ENCODE results near the gene SETD3. TPM values are rescaled to one million over a fixed set of nuclear protein-coding genes. Genes with fewer than 3 reads are reported as not detected.

The SETD3 gene
- total RNA-seq, 1 donor from 2014 or later = 49.1 TPM

GRCh38 chr14:99518441-99519346 lies 38.0 kb upstream of the SETD3 start:
- no peak overlapping the region for H3K27ac Mint-ChIP-seq (ENCODE audit: unreplicated experiment)
- H3K27me3 Mint-ChIP-seq (ENCODE audit: unreplicated experiment) = no peaks in the 10 kb centered on the region
- H3K4me1 Mint-ChIP-seq (ENCODE audit: unreplicated experiment) = peaks cover 20% of the 10 kb centered on the region
- peak; percentile 93 for DNase-seq (ENCODE audit: extremely low spot score, unreplicated experiment)
- H3K36me3 Mint-ChIP-seq (ENCODE audit: unreplicated experiment) = no peaks in the 10 kb centered on the region
- no peak overlapping the region for H3K4me3 Mint-ChIP-seq (ENCODE audit: unreplicated experiment)
- no peaks in the 10 kb centered on the region for H3K9me3 Mint-ChIP-seq (ENCODE audit: unreplicated experiment)
- TF ChIP-seq, protein P1, sequence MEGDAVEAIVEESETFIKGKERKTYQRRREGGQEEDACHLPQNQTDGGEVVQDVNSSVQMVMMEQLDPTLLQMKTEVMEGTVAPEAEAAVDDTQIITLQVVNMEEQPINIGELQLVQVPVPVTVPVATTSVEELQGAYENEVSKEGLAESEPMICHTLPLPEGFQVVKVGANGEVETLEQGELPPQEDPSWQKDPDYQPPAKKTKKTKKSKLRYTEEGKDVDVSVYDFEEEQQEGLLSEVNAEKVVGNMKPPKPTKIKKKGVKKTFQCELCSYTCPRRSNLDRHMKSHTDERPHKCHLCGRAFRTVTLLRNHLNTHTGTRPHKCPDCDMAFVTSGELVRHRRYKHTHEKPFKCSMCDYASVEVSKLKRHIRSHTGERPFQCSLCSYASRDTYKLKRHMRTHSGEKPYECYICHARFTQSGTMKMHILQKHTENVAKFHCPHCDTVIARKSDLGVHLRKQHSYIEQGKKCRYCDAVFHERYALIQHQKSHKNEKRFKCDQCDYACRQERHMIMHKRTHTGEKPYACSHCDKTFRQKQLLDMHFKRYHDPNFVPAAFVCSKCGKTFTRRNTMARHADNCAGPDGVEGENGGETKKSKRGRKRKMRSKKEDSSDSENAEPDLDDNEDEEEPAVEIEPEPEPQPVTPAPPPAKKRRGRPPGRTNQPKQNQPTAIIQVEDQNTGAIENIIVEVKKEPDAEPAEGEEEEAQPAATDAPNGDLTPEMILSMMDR (IDR thresholded peaks at IDR 0.05) = peak; percentile 99

DNA sequence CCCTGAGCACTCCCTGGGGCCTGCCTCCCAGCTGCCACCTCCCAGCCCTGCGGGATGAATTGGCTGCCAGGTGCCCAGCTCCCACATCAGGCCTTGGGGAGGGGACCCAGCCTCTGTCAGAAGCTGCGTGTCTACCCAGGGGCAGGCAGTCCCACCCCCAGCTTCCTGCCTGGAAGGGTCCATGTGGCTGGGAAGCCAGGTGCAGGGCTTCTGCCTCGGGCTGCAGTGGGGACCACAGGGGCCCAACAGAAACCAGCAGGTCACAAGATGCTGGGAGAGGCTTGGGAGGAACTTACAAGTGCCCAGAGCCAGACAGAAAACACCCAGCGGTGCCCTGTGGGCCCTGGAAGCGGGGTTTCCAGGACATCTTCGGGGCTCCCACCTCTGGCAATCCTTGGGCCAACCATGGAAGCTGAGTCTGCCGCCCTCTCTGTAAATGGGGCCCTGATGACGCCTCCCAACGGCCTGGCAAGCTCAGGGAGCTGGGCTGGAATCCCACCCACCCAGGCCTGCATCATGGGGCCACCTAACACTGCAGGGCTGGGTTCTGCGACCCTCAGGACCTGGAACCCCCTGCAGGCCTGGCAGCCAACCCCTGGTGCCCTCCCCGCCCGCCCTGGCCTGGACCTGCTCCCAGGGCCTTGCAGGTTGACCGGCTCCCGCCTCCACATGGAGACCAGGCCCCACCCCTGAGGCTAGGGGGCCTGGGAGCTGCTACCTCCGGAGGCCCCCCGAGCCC lies 37.2 kb upstream of the SETD3 start:
- Mint-ChIP-seq H3K9me3 (ENCODE audit: unreplicated experiment) (no peaks in the 10 kb centered on the region), H3K4me1 (ENCODE audit: unreplicated experiment) (peaks cover 13% of the 10 kb centered on the region), H3K36me3 (ENCODE audit: unreplicated experiment) (no peaks in the 10 kb centered on the region), H3K4me3 (ENCODE audit: unreplicated experiment) (no peak overlapping the region), H3K27ac (ENCODE audit: unreplicated experiment) (no peak overlapping the region), H3K27me3 (ENCODE audit: unreplicated experiment) (no peaks in the 10 kb centered on the region)
- DNase-seq (ENCODE audit: extremely low spot score, unreplicated experiment) = no peak
- TF ChIP-seq, protein P1 (IDR thresholded peaks at IDR 0.05) = no peak

DNA sequence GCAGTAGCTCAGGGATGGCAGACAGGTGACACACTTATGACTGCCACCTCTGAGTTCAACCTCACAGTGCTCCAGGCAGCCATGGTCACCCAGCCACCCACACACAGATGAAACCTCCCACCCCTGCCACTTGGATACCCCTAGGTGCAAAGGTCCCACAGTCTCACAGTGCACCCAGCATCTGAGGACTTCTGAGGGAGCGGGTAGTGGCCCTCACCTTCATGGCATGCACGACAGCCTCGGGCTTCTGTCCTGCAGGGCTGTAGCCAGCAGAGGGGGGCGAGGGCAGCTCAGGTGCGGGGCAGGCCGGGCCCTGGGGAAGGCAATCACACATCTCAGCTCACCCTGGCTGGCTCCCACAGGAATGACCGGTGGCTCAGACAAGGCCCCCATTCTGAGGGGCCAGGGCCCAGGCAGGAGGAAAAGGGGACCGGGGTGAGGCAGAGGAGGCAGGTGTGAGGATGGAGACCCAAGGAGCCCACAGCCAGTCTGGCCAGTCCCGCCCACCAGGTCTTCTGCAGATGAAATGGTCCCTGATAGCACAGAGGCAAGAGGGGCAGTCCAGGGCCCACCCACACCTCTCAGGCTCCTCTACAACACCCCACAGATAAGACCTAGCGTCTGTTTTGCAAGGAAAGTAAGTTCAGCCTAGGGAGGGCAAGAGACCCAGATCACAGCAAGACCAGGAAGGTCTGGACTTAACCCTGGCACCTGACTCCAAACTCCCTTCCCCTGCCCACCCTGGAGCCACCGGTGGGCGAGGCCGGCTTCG lies 36.4 kb upstream of the SETD3 start:
- DNase-seq (ENCODE audit: extremely low spot score, unreplicated experiment) = no peak
- TF ChIP-seq, protein P1 (IDR thresholded peaks at IDR 0.05) = no peak
- Mint-ChIP-seq H3K4me3 (ENCODE audit: unreplicated experiment) (no peak overlapping the region), H3K27ac (ENCODE audit: unreplicated experiment) (no peak overlapping the region), H3K4me1 (ENCODE audit: unreplicated experiment) (peaks cover 12% of the 10 kb centered on the region), H3K9me3 (ENCODE audit: unreplicated experiment) (no peaks in the 10 kb centered on the region), H3K27me3 (ENCODE audit: unreplicated experiment) (no peaks in the 10 kb centered on the region), H3K36me3 (ENCODE audit: unreplicated experiment) (peaks cover under 1% of the 10 kb centered on the region)

GRCh38 chr14:99516156-99516870 lies 35.7 kb upstream of the SETD3 start:
- H3K27me3 Mint-ChIP-seq (ENCODE audit: unreplicated experiment) = no peaks in the 10 kb centered on the region
- no peak overlapping the region for H3K4me3 Mint-ChIP-seq (ENCODE audit: unreplicated experiment)
- peaks cover 2% of the 10 kb centered on the region for H3K36me3 Mint-ChIP-seq (ENCODE audit: unreplicated experiment)
- no peak overlapping the region for H3K27ac Mint-ChIP-seq (ENCODE audit: unreplicated experiment)
- no peaks in the 10 kb centered on the region for H3K9me3 Mint-ChIP-seq (ENCODE audit: unreplicated experiment)
- TF ChIP-seq, protein P1 (IDR thresholded peaks at IDR 0.05) = no peak
- DNase-seq (ENCODE audit: extremely low spot score, unreplicated experiment) = peak; percentile 81
- H3K4me1 Mint-ChIP-seq (ENCODE audit: unreplicated experiment) = peaks cover 19% of the 10 kb centered on the region
